SK-N-SH (cell line): ENCODE results near the gene ITPA.

Experiments used
- EP300 ChIP-seq, 2 experiments: IDR thresholded peaks; 2 replicates each; pipeline versions ENCODE4 v1.4.0 to v1.6.1; 2012; ENCODE audit warnings: borderline replicate concordance in 1 of 2, low read depth in 1 of 2, low read length in 1 of 2
- FOXM1 ChIP-seq: IDR thresholded peaks from 2 replicates; pipeline ENCODE4 v1.4.0; 2012; ENCODE audit warnings: low read depth, mild to moderate bottlenecking
- GABPA ChIP-seq: IDR thresholded peaks from 2 replicates; pipeline ENCODE4 v1.4.0; 2012; ENCODE audit warnings: low read depth, mild to moderate bottlenecking
- JUND ChIP-seq: IDR thresholded peaks from 2 replicates; pipeline ENCODE4 v1.4.0; 2012
- NFIC ChIP-seq: IDR thresholded peaks from 2 replicates; pipeline ENCODE4 v1.4.0; 2012; ENCODE audit warnings: borderline replicate concordance
- NRF1 ChIP-seq: IDR thresholded peaks from 2 replicates; pipeline ENCODE4 v1.6.1; 2012; ENCODE audit warnings: low read depth, mild to moderate bottlenecking, low read length
- POLR2AphosphoS5 ChIP-seq: IDR thresholded peaks from 2 replicates; pipeline ENCODE4 v1.6.1; 2012; ENCODE audit warnings: low read depth, low read length
- RCOR1 ChIP-seq: fragments of 150-350 bp; IDR thresholded peaks from 2 replicates; pipeline ENCODE4 v1.6.1; 2017; ENCODE audit warnings: antibody characterized with exemption, low read length
- SIN3A ChIP-seq: IDR thresholded peaks from 2 replicates; pipeline ENCODE4 v1.6.1; 2012; ENCODE audit warnings: low read depth, mild to moderate bottlenecking, low read length, moderate library complexity, borderline replicate concordance
- TCF12 ChIP-seq: IDR thresholded peaks from 2 replicates; pipeline ENCODE4 v1.4.0; 2012
- TEAD4 ChIP-seq: IDR thresholded peaks from 2 replicates; pipeline ENCODE4 v1.4.0; 2012; ENCODE audit warnings: mild to moderate bottlenecking, borderline replicate concordance; ENCODE audit not compliant: insufficient read depth
- TF ChIP-seq, protein P1 (sequence below): fragments of 200-600 bp; sonication (generic); IDR thresholded peaks from 2 replicates; pipeline ENCODE4 v1.6.1; 2017; ENCODE audit warnings: antibody characterized with exemption, mild to moderate bottlenecking, moderate library complexity

DNA sequence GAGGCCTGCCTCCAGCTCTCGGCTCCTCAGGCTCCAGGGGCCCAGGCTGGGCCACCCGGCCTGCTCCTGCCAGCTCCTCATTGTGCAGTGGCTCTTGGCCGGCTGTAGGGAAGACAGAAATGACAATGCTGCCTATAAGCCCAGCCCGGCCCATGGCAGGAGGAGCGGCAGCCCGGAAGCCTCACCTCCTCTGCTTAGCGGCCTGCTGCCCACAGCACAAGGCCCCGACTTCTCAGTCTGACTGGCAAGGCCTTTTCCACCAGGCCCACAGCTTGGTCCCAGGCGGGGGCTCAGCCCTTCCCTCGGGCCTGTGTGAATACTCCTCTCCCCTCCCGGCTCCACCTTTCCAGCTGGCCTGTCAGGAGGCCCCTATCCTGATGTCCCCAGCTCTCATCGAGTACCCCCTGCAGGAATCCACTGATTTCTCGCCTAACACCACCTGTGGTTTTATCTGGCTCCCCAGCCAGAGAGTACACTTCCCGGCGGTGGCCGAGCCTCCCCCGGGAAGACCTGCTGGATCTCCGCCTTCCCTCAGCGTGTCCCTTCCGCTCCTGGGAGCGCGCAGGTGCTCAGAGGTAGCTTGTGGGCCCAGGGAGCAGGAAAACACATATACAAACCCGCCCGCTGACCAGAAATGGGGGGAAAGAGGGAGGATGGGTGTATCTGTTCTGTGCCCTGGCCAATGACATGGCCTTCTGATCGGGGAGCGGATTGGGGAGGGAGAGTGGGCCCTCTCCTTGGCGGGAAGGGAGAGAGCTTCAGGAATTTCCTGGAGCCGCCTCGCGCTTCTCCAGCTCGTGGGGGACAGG is 5.8 kb upstream of the ITPA start:
- TF ChIP-seq, protein P1, sequence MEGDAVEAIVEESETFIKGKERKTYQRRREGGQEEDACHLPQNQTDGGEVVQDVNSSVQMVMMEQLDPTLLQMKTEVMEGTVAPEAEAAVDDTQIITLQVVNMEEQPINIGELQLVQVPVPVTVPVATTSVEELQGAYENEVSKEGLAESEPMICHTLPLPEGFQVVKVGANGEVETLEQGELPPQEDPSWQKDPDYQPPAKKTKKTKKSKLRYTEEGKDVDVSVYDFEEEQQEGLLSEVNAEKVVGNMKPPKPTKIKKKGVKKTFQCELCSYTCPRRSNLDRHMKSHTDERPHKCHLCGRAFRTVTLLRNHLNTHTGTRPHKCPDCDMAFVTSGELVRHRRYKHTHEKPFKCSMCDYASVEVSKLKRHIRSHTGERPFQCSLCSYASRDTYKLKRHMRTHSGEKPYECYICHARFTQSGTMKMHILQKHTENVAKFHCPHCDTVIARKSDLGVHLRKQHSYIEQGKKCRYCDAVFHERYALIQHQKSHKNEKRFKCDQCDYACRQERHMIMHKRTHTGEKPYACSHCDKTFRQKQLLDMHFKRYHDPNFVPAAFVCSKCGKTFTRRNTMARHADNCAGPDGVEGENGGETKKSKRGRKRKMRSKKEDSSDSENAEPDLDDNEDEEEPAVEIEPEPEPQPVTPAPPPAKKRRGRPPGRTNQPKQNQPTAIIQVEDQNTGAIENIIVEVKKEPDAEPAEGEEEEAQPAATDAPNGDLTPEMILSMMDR: no peak
- TF ChIP-seq TEAD4: no peak
- TF ChIP-seq SIN3A: no peak
- TF ChIP-seq TCF12: no peak
- no peak for TF ChIP-seq NRF1
- TF ChIP-seq POLR2AphosphoS5: no peak
- no peak for TF ChIP-seq EP300 (IDR thresholded peaks at IDR 0.05; ENCODE audit: borderline replicate concordance in 1 of 2, low read depth in 1 of 2, low read length in 1 of 2)
- no peak for TF ChIP-seq RCOR1
- no peak for TF ChIP-seq FOXM1
- no peak for TF ChIP-seq NFIC
- TF ChIP-seq GABPA: no peak
- TF ChIP-seq JUND: no peak
